Mucosa of gallbladder (tissue), 1 donor: ENCODE results near the gene TAS2R60. TPM values are rescaled to one million over a fixed set of nuclear protein-coding genes. Genes with fewer than 3 reads are reported as not detected.
"Not testable (repeated sequence)": the region's sequence is repeated elsewhere in the genome, so short reads cannot be mapped to it uniquely, and the experiment has no call there.

Experiments
- DNase-seq: peaks from one replicate; pipeline ENCODE4 v3.0.0-alpha.2; 2020; ENCODE audit warnings: low spot score
- total RNA-seq: library from RNA; stranded (reverse); gene quantifications from one replicate; pipeline ENCODE4 v1.2.1, GENCODE V29; 2021
- donor health status: DM: no; HTN: no; CAD: no.

Gene TAS2R60
- total RNA-seq, result not detected

GRCh38 chr7:143443153-143443552 is at the start of gene TAS2R60:
TAS2R60 (plus strand) TSS chr7:143443453; CDS start chr7:143443453, 0 bp downstream.
- DNase-seq, result no peak

GRCh38 chr7:143394068-143394467 is 49.2 kb upstream of the TAS2R60 start:
- no peak for DNase-seq

GRCh38 chr7:143394777-143395176 is 48.5 kb upstream of the TAS2R60 start:
- no peak for DNase-seq

GRCh38 chr7:143395187-143396149 is 47.8 kb upstream of the TAS2R60 start:
- DNase-seq, result peak; percentile 73

- DNase-seq, result no peak
Observed at GRCh38 chr7:143396182-143396581, 47.1 kb upstream of the TAS2R60 start.

GRCh38 chr7:143396625-143397556 is 46.4 kb upstream of the TAS2R60 start:
- no peak for DNase-seq

GRCh38 chr7:143397710-143398530 is 45.3 kb upstream of the TAS2R60 start:
- DNase-seq, result no peak

- no peak for DNase-seq
Observed at GRCh38 chr7:143398616-143399015, 44.6 kb upstream of the TAS2R60 start.

- DNase-seq, result no peak
Observed at GRCh38 chr7:143399151-143399550, 44.1 kb upstream of the TAS2R60 start.

- no peak for DNase-seq
Observed at GRCh38 chr7:143399642-143400041, 43.6 kb upstream of the TAS2R60 start.

- no peak for DNase-seq
Observed at GRCh38 chr7:143401265-143401664, 42.0 kb upstream of the TAS2R60 start.

- not testable (repeated sequence) for DNase-seq
Observed at GRCh38 chr7:143402233-143402632, 41.0 kb upstream of the TAS2R60 start.

GRCh38 chr7:143405173-143406001 is 37.9 kb upstream of the TAS2R60 start:
- DNase-seq, result no peak

- no peak for DNase-seq
Observed at GRCh38 chr7:143406002-143406357, 37.3 kb upstream of the TAS2R60 start.

- no peak for DNase-seq
Observed at GRCh38 chr7:143407287-143408251, 35.7 kb upstream of the TAS2R60 start.

- DNase-seq, result no peak
Observed at GRCh38 chr7:143408252-143408685, 35.0 kb upstream of the TAS2R60 start.

- peak; percentile 66 for DNase-seq
Observed at GRCh38 chr7:143408686-143409561, 34.3 kb upstream of the TAS2R60 start, which contains the start of gene EPHA1. EPHA1 (minus strand) TSS chr7:143408856; CDS start chr7:143408805, 51 bp downstream.

- no peak for DNase-seq
Observed at GRCh38 chr7:143410521-143411004, 32.7 kb upstream of the TAS2R60 start.
